Ovary (tissue), 3 donors: ENCODE results near the gene TATDN3.

Experiments used
- CTCF ChIP-seq, 3 donors: fragments of 450-650 bp in 2 of 3; fragments of 200-600 bp in 1 of 3; IDR thresholded peaks; one replicate each; pipeline versions ENCODE4 v1.5.1 to v1.8.0; 2016 to 2022; ENCODE audit warnings: antibody characterized with exemption in 3 of 3, mild to moderate bottlenecking in 1 of 3
- EP300 ChIP-seq: sonication (generic); formaldehyde crosslinking; IDR thresholded peaks from one replicate; pipeline ENCODE4 v1.6.1; 2017; ENCODE audit warnings: antibody characterized with exemption
- POLR2A ChIP-seq: fragments of 450-650 bp; IDR thresholded peaks from one replicate; pipeline ENCODE4 v1.6.1; 2017; ENCODE audit warnings: antibody characterized with exemption, mild to moderate bottlenecking, moderate library complexity
- donor health status: DM: no; HTN: no; CAD: no.

GRCh38 chr1:212759683-212760082, 32.0 kb upstream of the TATDN3 start:
- TF ChIP-seq EP300 (no peak), CTCF (IDR thresholded peaks at IDR 0.05) (no peak), POLR2A (no peak)
